DMS153 treated with DMSO at 0.1 percent for 48 hours (cell line): ENCODE results near the gene TTLL13.
"Not testable (repeated sequence)": the region's sequence is repeated elsewhere in the genome, so short reads cannot be mapped to it uniquely, and the experiment has no call there.

Source experiments
- DNase-seq: peaks from one replicate; lab custom pipeline; 2025; ENCODE audit not compliant: unreplicated experiment; lab: John Stamatoyannopoulos, UW

Gene TTLL13

GRCh38 chr15:90280743-90281142 is 31.4 kb downstream of the TTLL13 start:
- not testable (repeated sequence) for DNase-seq

GRCh38 chr15:90281637-90282036 is 32.3 kb downstream of the TTLL13 start:
- DNase-seq = not testable (repeated sequence)

GRCh38 chr15:90286678-90287077 is 37.3 kb downstream of the TTLL13 start:
- DNase-seq = no peak

- DNase-seq = no peak
Observed at GRCh38 chr15:90287101-90287500, 37.7 kb downstream of the TTLL13 start.

- no peak for DNase-seq
Observed at GRCh38 chr15:90287946-90288345, 38.6 kb downstream of the TTLL13 start.

GRCh38 chr15:90291679-90292356 is 42.5 kb downstream of the TTLL13 start:
- DNase-seq = no peak

- peak; percentile 41 for DNase-seq
Observed at GRCh38 chr15:90293040-90293810, 43.9 kb downstream of the TTLL13 start.

- DNase-seq = no peak
Observed at GRCh38 chr15:90294159-90294558, 44.8 kb downstream of the TTLL13 start.

- DNase-seq = no peak
Observed at GRCh38 chr15:90294601-90295269, 45.4 kb downstream of the TTLL13 start.

GRCh38 chr15:90295270-90295648 is 45.9 kb downstream of the TTLL13 start:
- no peak for DNase-seq

- DNase-seq = not testable (repeated sequence)
Observed at GRCh38 chr15:90296316-90296884, 47.0 kb downstream of the TTLL13 start.

GRCh38 chr15:90297021-90297420 is 47.7 kb downstream of the TTLL13 start:
- no peak for DNase-seq

GRCh38 chr15:90300541-90300940 is 51.2 kb downstream of the TTLL13 start:
- DNase-seq = no peak

GRCh38 chr15:90300988-90301706 is 51.8 kb downstream of the TTLL13 start:
- no peak for DNase-seq

- DNase-seq = no peak
Observed at GRCh38 chr15:90301707-90302300, 52.4 kb downstream of the TTLL13 start.

GRCh38 chr15:90305355-90305754 is 56.0 kb downstream of the TTLL13 start:
- not testable (repeated sequence) for DNase-seq

- DNase-seq = no peak
Observed at GRCh38 chr15:90305932-90306331, 56.6 kb downstream of the TTLL13 start.

GRCh38 chr15:90306560-90306959 is 57.2 kb downstream of the TTLL13 start:
- DNase-seq = no peak

- no peak for DNase-seq
Observed at GRCh38 chr15:90307661-90308060, 58.3 kb downstream of the TTLL13 start.

GRCh38 chr15:90309020-90309419 is 59.7 kb downstream of the TTLL13 start:
- DNase-seq = no peak
